NB4 (cell line): Measurements from ENCODE around the gene POU2AF2.

Experiments used
- CTCF ChIP-seq: IDR thresholded peaks from one replicate; pipeline ENCODE4 v1.5.1; 2012; ENCODE audit warnings: low read depth, low read length
- MAX ChIP-seq: IDR thresholded peaks from 2 replicates; pipeline ENCODE4 v1.6.1; 2011; ENCODE audit warnings: low read depth, low read length
- POLR2A ChIP-seq: IDR thresholded peaks from 2 replicates; pipeline ENCODE4 v1.6.1; 2011; ENCODE audit warnings: mild to moderate bottlenecking; ENCODE audit not compliant: insufficient read length; ENCODE audit errors: extremely low read depth

- no peak for TF ChIP-seq CTCF
- TF ChIP-seq MAX = no peak
- TF ChIP-seq POLR2A = no peak
Measured at GRCh38 chr11:111246956-111247355, 1.4 kb downstream of the POU2AF2 start.
